Keratinocyte (primary cell): ENCODE results near the gene MMP24OS. TPM values are rescaled to one million over a fixed set of nuclear protein-coding genes. Genes with fewer than 3 reads are reported as not detected.

ENCODE experiments used
- DNase-seq: peaks from one replicate; pipeline ENCODE4 v3.0.0-alpha.2; 2011; ENCODE audit warnings: low read depth, missing footprints, low spot score
- FAIRE-seq: peaks from 2 replicates; lab custom pipeline; 2011; peaks lifted over from hg19 to GRCh38; lab: Jason Lieb, UNC
- H2AFZ ChIP-seq: 2 replicates; pipeline ENCODE4 v1.6.0; 2012; ENCODE audit warnings: low read length, control low read depth, inconsistent platforms; ENCODE audit not compliant: control insufficient read depth
- H3K27ac ChIP-seq: 2 replicates; pipeline ENCODE4 v1.5.1; 2011; ENCODE audit warnings: low read length; ENCODE audit not compliant: control insufficient read depth, insufficient read depth
- H3K27me3 ChIP-seq: 3 replicates; pipeline ENCODE4 v1.6.0; 2011; ENCODE audit warnings: low read length; ENCODE audit not compliant: control insufficient read depth, insufficient read depth; ENCODE audit errors: extremely low read depth
- H3K36me3 ChIP-seq, 2 experiments: 2 replicates in 1 of 2; 3 replicates in 1 of 2; pipeline ENCODE4 v1.5.1; 2011; ENCODE audit warnings: low read length in 2 of 2, mild to moderate bottlenecking in 1 of 2; ENCODE audit not compliant: control insufficient read depth in 2 of 2, insufficient read depth in 2 of 2; ENCODE audit errors: extremely low read depth in 1 of 2
- H3K4me1 ChIP-seq: 3 replicates; pipeline ENCODE4 v1.5.1; 2011; ENCODE audit warnings: low read length; ENCODE audit not compliant: control insufficient read depth, insufficient read depth; ENCODE audit errors: extremely low read depth
- H3K4me2 ChIP-seq: 3 replicates; pipeline ENCODE4 v1.6.0; 2011; ENCODE audit warnings: low read depth, low read length; ENCODE audit not compliant: control insufficient read depth, insufficient read depth; ENCODE audit errors: extremely low read depth
- H3K4me3 ChIP-seq, 3 experiments: fragments of 200-600 bp in 1 of 3; sonication (generic) in 1 of 3; 2 replicates in 2 of 3; 3 replicates in 1 of 3; pipeline ENCODE4 v1.5.1; 2011 to 2016; ENCODE audit warnings: low read length in 3 of 3, mild to moderate bottlenecking in 3 of 3, control low read depth in 2 of 3, inconsistent platforms in 1 of 3, low read depth in 1 of 3, mixed read lengths in 1 of 3, mixed run types in 1 of 3, moderate library complexity in 1 of 3; ENCODE audit not compliant: control insufficient read depth in 2 of 3, insufficient read depth in 2 of 3; ENCODE audit errors: extremely low read depth in 1 of 3
- H3K79me2 ChIP-seq: 2 replicates; pipeline ENCODE4 v1.6.0; 2012; ENCODE audit warnings: low read length; ENCODE audit not compliant: control insufficient read depth, insufficient read depth
- H3K9ac ChIP-seq: 3 replicates; pipeline ENCODE4 v1.6.0; 2011; ENCODE audit warnings: low read length; ENCODE audit not compliant: control insufficient read depth, insufficient read depth; ENCODE audit errors: extremely low read depth
- H3K9me1 ChIP-seq: 3 replicates; pipeline ENCODE4 v1.6.0; 2011; ENCODE audit warnings: low read length; ENCODE audit not compliant: control insufficient read depth, insufficient read depth; ENCODE audit errors: extremely low read depth
- H3K9me3 ChIP-seq: 2 replicates; pipeline ENCODE4 v1.5.1; 2012; ENCODE audit warnings: low read depth, low read length; ENCODE audit not compliant: control insufficient read depth
- H4K20me1 ChIP-seq: 3 replicates; pipeline ENCODE4 v1.6.0; 2011; ENCODE audit warnings: low read length; ENCODE audit not compliant: control insufficient read depth, insufficient read depth; ENCODE audit errors: extremely low read depth
- EZH2 ChIP-seq: IDR thresholded peaks from one replicate; pipeline ENCODE4 v1.6.1; 2012; ENCODE audit warnings: inconsistent platforms, mild to moderate bottlenecking, low read length, moderate library complexity
- dilution Hi-C: fragments of 300-500 bp; cut with MboI; formaldehyde crosslinking; loops from one replicate; pipeline ENCODE4 v1.7.0; 2020; ENCODE audit warnings: low sequenced_read_pairs; ENCODE audit not compliant: extremely low pct_ligation_motif_present
- polyA plus RNA-seq, 5 experiments: library from polyadenylated mRNA; depleted of rRNA in 3 of 5; stranded (reverse) in 3 of 5; stranded (forward) in 1 of 5; unstranded in 1 of 5; fragments of >200 nt; gene quantifications; 1 replicate in 1 of 5; 2 replicates in 3 of 5; 3 replicates in 1 of 5; pipeline versions ENCODE4 v1.2.1 to v1.2.3, GENCODE V29; 2011 to 2012; ENCODE audit warnings: missing spikeins in 2 of 5, low read depth in 1 of 5, low replicate concordance in 1 of 5
- TF ChIP-seq, protein P1 (sequence below), 3 experiments: IDR thresholded peaks in 1 of 3; conservative IDR thresholded peaks in 1 of 3; optimal IDR thresholded peaks in 1 of 3; 2 replicates in 2 of 3; 3 replicates in 1 of 3; pipeline versions ENCODE3 to v1.5.1; 2011; ENCODE audit warnings: low read length in 3 of 3, mild to moderate bottlenecking in 3 of 3, moderate library complexity in 2 of 3, control low read depth in 1 of 3, inconsistent platforms in 1 of 3; ENCODE audit not compliant: insufficient read depth in 2 of 3; ENCODE audit errors: extremely low read depth in 1 of 3

The MMP24OS gene
- polyA plus RNA-seq, 1 donor (not counting 4 experiments of a cell fraction or from before 2014, with no cell fraction given): 19.5 TPM

DNA sequence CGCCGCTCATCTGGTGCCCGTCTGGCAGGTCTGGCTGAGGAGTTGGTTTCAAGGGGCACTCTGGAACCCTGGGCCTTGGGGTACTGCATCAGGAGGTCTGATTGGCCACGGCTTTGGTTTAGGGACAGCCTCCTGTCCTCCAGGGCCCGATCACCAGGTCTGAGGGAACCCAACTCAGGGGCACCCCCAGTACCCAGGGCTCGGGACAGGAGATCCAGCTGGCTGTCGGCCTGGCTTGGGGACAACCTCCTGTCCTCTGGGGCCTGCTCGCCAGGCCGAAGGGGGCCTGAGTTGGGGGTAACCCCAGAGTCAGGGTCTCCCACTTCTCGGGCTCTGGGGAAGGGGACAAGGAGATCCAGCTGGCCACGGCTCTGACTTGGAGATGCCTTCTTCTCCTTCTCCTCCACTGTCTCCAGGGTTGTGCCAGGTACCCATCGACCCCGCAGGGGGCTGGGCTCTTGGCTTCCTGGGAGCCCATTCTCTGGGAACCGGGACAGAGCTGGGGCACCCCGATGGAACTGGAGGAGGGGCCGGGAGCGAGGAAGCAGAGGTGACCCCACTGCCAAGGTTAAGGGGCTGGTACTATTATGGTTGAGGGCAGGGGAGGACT lies 9.1 kb upstream of the MMP24OS start:
- H3K9ac ChIP-seq: no peak overlapping the region
- DNase-seq (no peak), FAIRE-seq (no peak)
- H3K27me3 ChIP-seq: no peaks in the 10 kb centered on the region
- no peak overlapping the region for H3K4me3 ChIP-seq
- H3K36me3 ChIP-seq: peaks cover 2 to 17% of the 10 kb centered on the region in 2 experiments
- H3K4me1 ChIP-seq: peaks cover 33% of the 10 kb centered on the region
- no peaks in the 10 kb centered on the region for H3K9me3 ChIP-seq
- no peak overlapping the region for H2AFZ ChIP-seq
- dilution Hi-C loops: no loop called here
- H3K27ac ChIP-seq: no peak overlapping the region
- H3K9me1 ChIP-seq: no peaks in the 10 kb centered on the region
- no peak for TF ChIP-seq EZH2
- TF ChIP-seq, protein P1, sequence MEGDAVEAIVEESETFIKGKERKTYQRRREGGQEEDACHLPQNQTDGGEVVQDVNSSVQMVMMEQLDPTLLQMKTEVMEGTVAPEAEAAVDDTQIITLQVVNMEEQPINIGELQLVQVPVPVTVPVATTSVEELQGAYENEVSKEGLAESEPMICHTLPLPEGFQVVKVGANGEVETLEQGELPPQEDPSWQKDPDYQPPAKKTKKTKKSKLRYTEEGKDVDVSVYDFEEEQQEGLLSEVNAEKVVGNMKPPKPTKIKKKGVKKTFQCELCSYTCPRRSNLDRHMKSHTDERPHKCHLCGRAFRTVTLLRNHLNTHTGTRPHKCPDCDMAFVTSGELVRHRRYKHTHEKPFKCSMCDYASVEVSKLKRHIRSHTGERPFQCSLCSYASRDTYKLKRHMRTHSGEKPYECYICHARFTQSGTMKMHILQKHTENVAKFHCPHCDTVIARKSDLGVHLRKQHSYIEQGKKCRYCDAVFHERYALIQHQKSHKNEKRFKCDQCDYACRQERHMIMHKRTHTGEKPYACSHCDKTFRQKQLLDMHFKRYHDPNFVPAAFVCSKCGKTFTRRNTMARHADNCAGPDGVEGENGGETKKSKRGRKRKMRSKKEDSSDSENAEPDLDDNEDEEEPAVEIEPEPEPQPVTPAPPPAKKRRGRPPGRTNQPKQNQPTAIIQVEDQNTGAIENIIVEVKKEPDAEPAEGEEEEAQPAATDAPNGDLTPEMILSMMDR (optimal IDR thresholded peaks at IDR 0.05 in 1 of 3, IDR thresholded peaks at IDR 0.05 in 1 of 3, conservative IDR thresholded peaks at IDR 0.05 in 1 of 3; ENCODE audit: extremely low read depth in 1 of 3, insufficient read depth in 2 of 3, low read length in 3 of 3): no peak
- peaks cover 28% of the 10 kb centered on the region for H3K79me2 ChIP-seq
- H3K4me2 ChIP-seq: no peak overlapping the region
- no peaks in the 10 kb centered on the region for H4K20me1 ChIP-seq

DNA sequence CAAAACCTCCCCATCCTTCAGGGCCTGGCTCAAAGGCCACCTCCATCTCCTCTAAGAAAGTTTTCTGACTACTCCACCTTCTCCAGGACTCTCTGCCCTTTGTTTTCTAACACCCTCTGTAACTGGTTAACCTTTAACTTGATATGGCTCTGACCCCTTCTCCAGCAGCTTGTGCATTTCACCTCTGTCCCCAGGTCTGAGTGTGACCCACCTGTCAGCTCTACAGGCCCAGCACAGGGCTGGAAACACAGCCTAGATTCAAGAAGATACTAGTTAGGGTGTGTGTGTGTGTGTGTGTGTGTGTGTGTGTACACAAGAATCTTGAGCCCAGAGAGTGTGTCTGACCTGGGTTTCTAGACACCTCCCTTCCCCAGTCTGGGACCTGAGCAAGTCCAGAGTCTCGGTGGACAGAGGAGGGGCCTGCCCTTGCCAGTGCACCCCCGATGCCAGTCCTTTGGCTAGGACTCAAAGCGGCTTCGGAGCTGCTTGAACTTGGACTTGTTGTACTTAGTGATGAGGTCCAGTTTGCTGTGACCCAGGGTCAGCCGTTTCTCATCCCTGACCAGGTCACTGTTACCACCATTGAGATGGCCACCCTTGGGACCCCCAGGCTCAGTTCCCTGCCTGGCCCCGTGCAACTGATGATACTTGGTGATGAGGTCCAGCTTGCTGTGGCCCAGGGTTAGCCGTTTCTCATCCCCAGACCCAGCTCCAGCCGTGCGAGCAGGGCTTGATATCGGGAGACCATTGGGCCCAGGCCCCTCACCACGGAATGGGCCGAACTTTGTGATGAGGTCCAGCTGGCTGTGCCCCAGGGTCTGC lies 8.4 kb upstream of the MMP24OS start:
- H3K4me1 ChIP-seq: peaks cover 25% of the 10 kb centered on the region
- H3K4me3 ChIP-seq: no peak overlapping the region
- H3K27ac ChIP-seq: peak overlapping the region; percentile 48
- no peak overlapping the region for H3K4me2 ChIP-seq
- H3K27me3 ChIP-seq: no peaks in the 10 kb centered on the region
- H3K9ac ChIP-seq: no peak overlapping the region
- TF ChIP-seq, protein P1 (optimal IDR thresholded peaks at IDR 0.05 in 1 of 3, IDR thresholded peaks at IDR 0.05 in 1 of 3, conservative IDR thresholded peaks at IDR 0.05 in 1 of 3; ENCODE audit: extremely low read depth in 1 of 3, insufficient read depth in 2 of 3, low read length in 3 of 3): no peak
- no peak for TF ChIP-seq EZH2
- peaks cover 2 to 22% of the 10 kb centered on the region in 2 experiments for H3K36me3 ChIP-seq
- peaks cover 32% of the 10 kb centered on the region for H3K79me2 ChIP-seq
- H4K20me1 ChIP-seq: no peaks in the 10 kb centered on the region
- DNase-seq (no peak), FAIRE-seq (no peak)
- H3K9me1 ChIP-seq: no peaks in the 10 kb centered on the region
- dilution Hi-C loops: no loop called here
- H2AFZ ChIP-seq: no peak overlapping the region
- H3K9me3 ChIP-seq: no peaks in the 10 kb centered on the region
